OCI-LY7 (cell line): ENCODE results near the gene NELL1. TPM values are rescaled to one million over a fixed set of nuclear protein-coding genes. Genes with fewer than 3 reads are reported as not detected.

ENCODE experiments used
- BruUV-seq: library from RNA; stranded (reverse); fragments of 400-500 nt; replicated peaks from 2 replicates; lab custom pipeline; 2021; lab: Mats Ljungman, UMichigan
- CTCF ChIA-PET: fragments of 300-600 bp; sonication (Branson Sonifier 250); formaldehyde crosslinking; loops from one replicate; lab custom pipeline; 2022; ENCODE audit warnings: antibody characterized with exemption; ENCODE audit not compliant: unreplicated experiment; lab: Charles Lee
- POLR2A ChIA-PET: fragments of 300-600 bp; sonication (Branson Sonifier 250); formaldehyde crosslinking; loops from one replicate; lab custom pipeline; 2022; ENCODE audit warnings: antibody characterized with exemption; lab: Charles Lee
- DNase-seq: peaks from one replicate; pipeline ENCODE4 v3.0.0-alpha.2; 2015; ENCODE audit warnings: low spot score
- H2AFZ ChIP-seq: fragments of 200-600 bp; sonication (generic), shearing (Covaris generic); 2 replicates; pipeline ENCODE4 v1.6.1; 2014; ENCODE audit warnings: mild to moderate bottlenecking, antibody characterized with exemption, low read length, moderate library complexity
- H3K27ac ChIP-seq: fragments of 200-600 bp; sonication (generic); 2 replicates; pipeline ENCODE4 v1.5.1; 2014; ENCODE audit warnings: mixed run types, low read depth, mild to moderate bottlenecking, moderate library complexity, low read length, inconsistent platforms; ENCODE audit not compliant: poor library complexity, severe bottlenecking
- H3K36me3 ChIP-seq: fragments of 200-600 bp; sonication (generic); 2 replicates; pipeline ENCODE4 v1.6.1; 2014; ENCODE audit warnings: mild to moderate bottlenecking, antibody characterized with exemption, low read length, moderate library complexity, mixed read lengths; ENCODE audit not compliant: insufficient read depth
- H3K4me1 ChIP-seq: fragments of 200-600 bp; sonication (generic); 2 replicates; pipeline ENCODE4 v1.5.1; 2014; ENCODE audit warnings: mild to moderate bottlenecking, low read length; ENCODE audit not compliant: insufficient read depth, poor library complexity, severe bottlenecking
- H3K4me2 ChIP-seq: fragments of 200-600 bp; sonication (generic); 2 replicates; pipeline ENCODE4 v1.6.1; 2014; ENCODE audit warnings: mild to moderate bottlenecking, low read length
- H3K4me3 ChIP-seq: fragments of 200-600 bp; sonication (generic); 2 replicates; pipeline ENCODE4 v1.5.1; 2014; ENCODE audit warnings: mild to moderate bottlenecking, low read depth, low read length; ENCODE audit not compliant: poor library complexity, severe bottlenecking
- H3K79me2 ChIP-seq: fragments of 200-600 bp; sonication (generic); 2 replicates; pipeline ENCODE4 v1.6.1; 2016; ENCODE audit warnings: low read depth, mild to moderate bottlenecking, low read length, moderate library complexity, mixed read lengths; ENCODE audit not compliant: insufficient read depth
- H3K9me2 ChIP-seq: fragments of 200-600 bp; sonication (generic); 2 replicates; pipeline ENCODE4 v1.6.1; 2016; ENCODE audit warnings: mild to moderate bottlenecking, low read length, mixed read lengths; ENCODE audit not compliant: insufficient read depth
- H3K9me3 ChIP-seq: fragments of 200-600 bp; sonication (generic); 2 replicates; pipeline ENCODE4 v1.6.1; 2014; ENCODE audit warnings: mild to moderate bottlenecking, mixed run types, low read length, mixed read lengths
- H4K20me1 ChIP-seq: fragments of 200-600 bp; sonication (generic); 2 replicates; pipeline ENCODE4 v1.6.1; 2014; ENCODE audit warnings: mild to moderate bottlenecking, antibody characterized with exemption, low read length, moderate library complexity, mixed read lengths; ENCODE audit not compliant: insufficient read depth
- CTCF ChIP-seq: fragments of 200-600 bp; sonication (generic); conservative IDR thresholded peaks from 2 replicates; pipeline ENCODE4 v1.5.1; 2014; ENCODE audit warnings: mild to moderate bottlenecking, antibody characterized with exemption, low read length, moderate library complexity, mixed read lengths
- EZH2phosphoT487 ChIP-seq: fragments of 200-600 bp; sonication (generic); IDR thresholded peaks from 2 replicates; pipeline ENCODE4 v1.6.1; 2018; ENCODE audit warnings: low read depth, borderline replicate concordance, mild to moderate bottlenecking, mixed run types, antibody characterized with exemption, low read length, moderate library complexity, mixed read lengths
- intact Hi-C: fragments of 100-400 bp; cut with micrococcal nuclease; formaldehyde crosslinking; loops from one replicate; pipeline ENCODE4 v1.10.0; 2022; ENCODE audit not compliant: unreplicated experiment
- total RNA-seq, 2 experiments: library from RNA; depleted of rRNA in 1 of 2; stranded (reverse); fragments of >200 nt in 1 of 2; shearing (Covaris generic) in 1 of 2; gene quantifications; 2 replicates each; pipeline ENCODE4 v1.2.3, GENCODE V29; 2014 to 2022

The NELL1 gene
- total RNA-seq, 2 experiments from 2014 or later: not detected

DNA sequence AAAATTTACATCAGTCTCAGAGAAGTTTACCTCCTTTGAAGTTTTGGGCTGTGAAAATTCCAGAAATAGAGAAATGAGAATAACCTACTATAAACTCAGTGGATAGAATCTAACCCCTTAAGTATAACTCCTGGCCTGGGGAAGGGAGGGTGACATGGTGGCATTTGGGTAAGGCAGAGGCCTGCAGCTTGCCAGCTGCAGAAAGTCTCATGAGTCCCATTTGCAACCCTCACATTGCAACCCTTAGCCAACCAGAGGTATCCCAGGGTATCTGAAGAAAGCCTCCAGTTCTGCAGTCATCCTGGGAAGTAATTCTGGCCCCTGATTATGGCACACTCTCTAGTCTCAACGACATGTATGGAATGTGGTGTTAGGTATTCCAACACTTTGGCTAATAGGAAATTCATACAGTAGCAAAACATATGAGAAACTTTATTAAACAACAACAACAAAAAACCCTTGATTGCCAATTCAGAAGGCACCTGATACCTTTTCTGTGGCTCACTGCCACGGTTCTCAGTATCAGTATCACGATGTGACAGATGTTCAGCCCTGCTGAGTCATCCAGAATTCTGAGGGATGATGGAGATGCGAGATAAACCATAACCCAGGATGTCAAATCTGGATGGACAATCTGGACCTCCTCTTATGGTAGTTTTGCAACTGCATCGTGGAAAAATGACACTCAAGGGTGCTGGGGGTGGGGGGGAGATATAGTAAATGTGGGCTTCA, 743.4 kb downstream of the NELL1 start:
- Histone ChIP-seq H3K4me1 (peaks cover 16% of the 10 kb centered on the region), H3K4me2 (no peak overlapping the region; the same call in 1 of the 2 replicates), H3K27ac (no peak overlapping the region), H3K79me2 (no peaks in the 10 kb centered on the region), H2AFZ (no peak overlapping the region), H3K36me3 (no peaks in the 10 kb centered on the region), H3K9me2 (no peaks in the 10 kb centered on the region), H3K4me3 (no peak overlapping the region), H3K9me3 (no peaks in the 10 kb centered on the region), H4K20me1 (no peaks in the 10 kb centered on the region)
- CTCF ChIA-PET: no interaction called here
- intact Hi-C loops: no loop called here
- BruUV-seq: no TSS peak
- POLR2A ChIA-PET: interaction anchor here (0.8 kb wide), 1 partner anchor 143 kb away, joined by 4 read pairs; no protein-coding TSS in a partner anchor
- no peak for DNase-seq
- TF ChIP-seq CTCF (no peak), EZH2phosphoT487 (no peak)

DNA sequence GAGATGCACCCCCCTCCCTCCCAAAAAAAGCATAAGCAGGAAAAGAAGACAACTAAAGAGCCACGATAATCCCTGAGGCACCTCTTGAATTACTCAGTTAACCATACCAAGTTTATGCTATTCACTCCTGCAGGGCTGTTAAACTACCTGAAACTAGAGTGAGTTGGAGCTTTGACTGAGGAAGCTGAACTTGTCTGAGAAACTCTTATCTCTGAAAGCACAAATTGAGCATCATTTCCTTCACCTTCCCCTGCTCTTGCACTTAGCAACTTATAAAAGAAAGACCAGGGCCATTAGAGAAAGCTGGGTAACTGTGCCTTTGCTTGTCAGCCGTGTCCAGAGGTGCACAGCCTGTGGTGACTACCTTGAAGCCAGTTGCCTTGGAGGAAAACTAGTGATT, 745.6 kb downstream of the NELL1 start:
- no peaks in the 10 kb centered on the region for H3K79me2 ChIP-seq
- H3K9me2 ChIP-seq: no peaks in the 10 kb centered on the region
- no peak overlapping the region for H2AFZ ChIP-seq
- intact Hi-C loops: no loop called here
- no peaks in the 10 kb centered on the region for H4K20me1 ChIP-seq
- H3K4me1 ChIP-seq: peaks cover 16% of the 10 kb centered on the region
- H3K4me2 ChIP-seq: peak overlapping the region; percentile 34; the same call in 1 of the 2 replicates
- no peaks in the 10 kb centered on the region for H3K9me3 ChIP-seq
- no peak overlapping the region for H3K4me3 ChIP-seq
- DNase-seq: no peak
- no peak overlapping the region for H3K27ac ChIP-seq
- ChIA-PET CTCF (no interaction called here), POLR2A (interaction anchor here (1.0 kb wide), 1 partner anchor 16 kb away, joined by 3 read pairs; no protein-coding TSS in a partner anchor)
- TF ChIP-seq CTCF (no peak), EZH2phosphoT487 (no peak)
- no peaks in the 10 kb centered on the region for H3K36me3 ChIP-seq
- BruUV-seq: no TSS peak

- ChIA-PET CTCF (no interaction called here), POLR2A (interaction anchor here (1.0 kb wide), 1 partner anchor 16 kb away, joined by 3 read pairs; no protein-coding TSS in a partner anchor)
- TF ChIP-seq EZH2phosphoT487: no peak
- TF ChIP-seq CTCF: no peak
- Histone ChIP-seq H3K4me1 (peaks cover 16% of the 10 kb centered on the region), H3K4me2 (peak overlapping the region; percentile 34; the same call in 1 of the 2 replicates), H3K4me3 (no peak overlapping the region), H3K36me3 (no peaks in the 10 kb centered on the region), H3K27ac (no peak overlapping the region), H3K9me3 (no peaks in the 10 kb centered on the region), H2AFZ (no peak overlapping the region), H4K20me1 (no peaks in the 10 kb centered on the region), H3K79me2 (no peaks in the 10 kb centered on the region), H3K9me2 (no peaks in the 10 kb centered on the region)
- DNase-seq: no peak
- intact Hi-C loops: no loop called here
- BruUV-seq: no TSS peak
These were observed 746.2 kb downstream of the NELL1 start for GRCh38 chr11:21415606-21416005.
